ENCODE data around the gene BMERB1.

- TF ChIP-seq, protein P1, sequence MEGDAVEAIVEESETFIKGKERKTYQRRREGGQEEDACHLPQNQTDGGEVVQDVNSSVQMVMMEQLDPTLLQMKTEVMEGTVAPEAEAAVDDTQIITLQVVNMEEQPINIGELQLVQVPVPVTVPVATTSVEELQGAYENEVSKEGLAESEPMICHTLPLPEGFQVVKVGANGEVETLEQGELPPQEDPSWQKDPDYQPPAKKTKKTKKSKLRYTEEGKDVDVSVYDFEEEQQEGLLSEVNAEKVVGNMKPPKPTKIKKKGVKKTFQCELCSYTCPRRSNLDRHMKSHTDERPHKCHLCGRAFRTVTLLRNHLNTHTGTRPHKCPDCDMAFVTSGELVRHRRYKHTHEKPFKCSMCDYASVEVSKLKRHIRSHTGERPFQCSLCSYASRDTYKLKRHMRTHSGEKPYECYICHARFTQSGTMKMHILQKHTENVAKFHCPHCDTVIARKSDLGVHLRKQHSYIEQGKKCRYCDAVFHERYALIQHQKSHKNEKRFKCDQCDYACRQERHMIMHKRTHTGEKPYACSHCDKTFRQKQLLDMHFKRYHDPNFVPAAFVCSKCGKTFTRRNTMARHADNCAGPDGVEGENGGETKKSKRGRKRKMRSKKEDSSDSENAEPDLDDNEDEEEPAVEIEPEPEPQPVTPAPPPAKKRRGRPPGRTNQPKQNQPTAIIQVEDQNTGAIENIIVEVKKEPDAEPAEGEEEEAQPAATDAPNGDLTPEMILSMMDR (IDR thresholded peaks at IDR 0.05 in 8 of 11, conservative IDR thresholded peaks at IDR 0.05 in 3 of 11), result no peak
- TF ChIP-seq POLR2AphosphoS5 (IDR thresholded peaks at IDR 0.05), result no peak
These were observed 111.2 kb downstream of the BMERB1 start for GRCh38 chr16:15545544-15545943.
